Type B pancreatic cell (in vitro differentiated cells): ENCODE results near the gene MAP3K21. TPM values are rescaled to one million over a fixed set of nuclear protein-coding genes. Genes with fewer than 3 reads are reported as not detected.

Experiments used
- DNase-seq: peaks from one replicate; pipeline ENCODE4 v3.0.0; 2021; ENCODE audit warnings: mixed read lengths; ENCODE audit not compliant: unreplicated experiment; ENCODE audit errors: extremely low spot score
- H3K27ac Mint-ChIP-seq: 2 replicates; pipeline ENCODE4 v1.8.0; 2021; ENCODE audit warnings: mild to moderate bottlenecking, mixed read lengths
- H3K27me3 Mint-ChIP-seq: 2 replicates; pipeline ENCODE4 v1.8.0; 2021; ENCODE audit warnings: mixed read lengths
- H3K36me3 Mint-ChIP-seq: 2 replicates; pipeline ENCODE4 v1.8.0; 2021; ENCODE audit warnings: mixed read lengths
- H3K4me1 Mint-ChIP-seq: one replicate; pipeline ENCODE4 v1.8.0; 2021; ENCODE audit warnings: mixed read lengths; ENCODE audit not compliant: unreplicated experiment
- H3K4me3 Mint-ChIP-seq: 2 replicates; pipeline ENCODE4 v1.8.0; 2021; ENCODE audit warnings: mild to moderate bottlenecking, mixed read lengths
- H3K9me3 Mint-ChIP-seq: 2 replicates; pipeline ENCODE4 v1.8.0; 2021; ENCODE audit warnings: mixed read lengths
- CTCF ChIP-seq: fragments of 200-600 bp; sonication (generic); conservative IDR thresholded peaks from 2 replicates; pipeline ENCODE4 v1.5.0; 2021; ENCODE audit warnings: antibody characterized with exemption, mild to moderate bottlenecking
- long read RNA-seq: library from polyadenylated mRNA; unstranded; transcript quantifications from one replicate; pipeline ENCODE4 v2.0.0, GENCODE V29; 2020
- total RNA-seq: library from RNA; stranded (reverse); gene quantifications from 2 replicates; pipeline ENCODE4 v1.2.1, GENCODE V29; 2021; ENCODE audit warnings: low replicate concordance

Gene MAP3K21
- 3.6 and 6.4 TPM in 2 replicates for total RNA-seq
- long read RNA-seq, partial matches to known transcripts = 0 of 2 reads
- long read RNA-seq, other reads (novel, unspliced or antisense) = 2 of 2 reads

GRCh38 chr1:233327651-233328141, at the start of gene MAP3K21:
Gene MAP3K21 (plus strand): TSS chr1:233327724. CDS start chr1:233328029, 305 bp downstream.
- Mint-ChIP-seq H3K27me3 (peaks cover 65% of the 10 kb centered on the region), H3K27ac (peak within 1 kb of the TSS; percentile 28), H3K4me1 (peaks cover 5% of the 10 kb centered on the region), H3K36me3 (no peaks in the 10 kb centered on the region), H3K4me3 (peak within 1 kb of the TSS; percentile 88), H3K9me3 (no peaks in the 10 kb centered on the region)
- DNase-seq = peak; percentile 69
- TF ChIP-seq CTCF = no peak

DNA sequence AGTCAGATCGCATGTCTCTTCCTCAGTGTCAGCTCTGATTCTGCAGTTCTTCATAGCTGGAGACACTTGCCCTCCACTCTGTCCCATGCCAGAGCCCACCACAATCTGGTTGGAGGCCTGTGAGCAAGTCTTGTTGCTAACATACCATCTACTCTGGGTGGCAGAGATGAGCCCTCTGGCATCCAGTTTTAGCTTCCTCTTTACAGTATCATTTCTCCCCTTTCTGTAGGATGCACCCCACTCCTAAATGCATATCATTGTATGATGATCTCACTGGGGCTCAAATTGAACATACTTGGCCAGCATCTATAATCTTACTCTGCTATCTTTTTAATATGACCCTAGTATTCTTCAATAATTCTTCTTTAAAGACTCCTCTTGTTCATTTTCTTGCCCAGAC, 48.9 kb upstream of the MAP3K21 start:
- Mint-ChIP-seq H3K4me1 (no peaks in the 10 kb centered on the region), H3K27ac (no peak overlapping the region), H3K27me3 (no peaks in the 10 kb centered on the region), H3K9me3 (peaks cover 4% of the 10 kb centered on the region), H3K36me3 (no peaks in the 10 kb centered on the region), H3K4me3 (no peak overlapping the region)
- no peak for DNase-seq
- no peak for TF ChIP-seq CTCF

DNA sequence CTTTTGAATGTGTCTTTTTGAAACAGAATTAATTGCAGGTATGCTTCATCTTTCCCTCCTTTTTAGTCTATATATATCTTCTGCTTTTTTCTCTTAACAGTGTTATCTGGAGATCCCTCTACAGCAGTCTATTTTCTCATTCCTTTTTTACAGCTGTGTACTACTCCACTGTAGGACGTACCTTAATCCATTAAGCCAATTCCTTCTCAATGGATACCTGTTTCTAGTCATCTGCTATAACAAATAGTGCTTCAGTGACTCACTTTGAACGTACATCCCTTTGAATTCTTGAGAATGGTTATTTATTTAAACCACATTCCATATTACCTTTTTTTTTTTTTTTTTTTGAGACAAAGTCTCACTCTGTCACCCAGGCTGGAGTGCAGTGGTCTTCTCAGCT, 47.6 kb upstream of the MAP3K21 start:
- H3K4me3 Mint-ChIP-seq = no peak overlapping the region
- no peak for DNase-seq
- no peaks in the 10 kb centered on the region for H3K36me3 Mint-ChIP-seq
- H3K27ac Mint-ChIP-seq = no peak overlapping the region
- TF ChIP-seq CTCF = no peak
- H3K4me1 Mint-ChIP-seq = no peaks in the 10 kb centered on the region
- no peaks in the 10 kb centered on the region for H3K27me3 Mint-ChIP-seq
- peaks cover 4% of the 10 kb centered on the region for H3K9me3 Mint-ChIP-seq

GRCh38 chr1:233281711-233282581, 45.6 kb upstream of the MAP3K21 start:
- TF ChIP-seq CTCF = no peak
- H3K4me1 Mint-ChIP-seq = no peaks in the 10 kb centered on the region
- peaks cover 4% of the 10 kb centered on the region for H3K9me3 Mint-ChIP-seq
- H3K27ac Mint-ChIP-seq = no peak overlapping the region
- H3K4me3 Mint-ChIP-seq = no peak overlapping the region
- no peak for DNase-seq
- no peaks in the 10 kb centered on the region for H3K27me3 Mint-ChIP-seq
- no peaks in the 10 kb centered on the region for H3K36me3 Mint-ChIP-seq

- no peaks in the 10 kb centered on the region for H3K36me3 Mint-ChIP-seq
- H3K4me3 Mint-ChIP-seq = no peak overlapping the region
- TF ChIP-seq CTCF = no peak
- H3K4me1 Mint-ChIP-seq = no peaks in the 10 kb centered on the region
- peaks cover 2% of the 10 kb centered on the region for H3K9me3 Mint-ChIP-seq
- no peak for DNase-seq
- no peak overlapping the region for H3K27ac Mint-ChIP-seq
- no peaks in the 10 kb centered on the region for H3K27me3 Mint-ChIP-seq
These were observed 45.0 kb upstream of the MAP3K21 start for GRCh38 chr1:233282582-233282886.
